ENCODE results near the gene C1GALT1C1.

DNA sequence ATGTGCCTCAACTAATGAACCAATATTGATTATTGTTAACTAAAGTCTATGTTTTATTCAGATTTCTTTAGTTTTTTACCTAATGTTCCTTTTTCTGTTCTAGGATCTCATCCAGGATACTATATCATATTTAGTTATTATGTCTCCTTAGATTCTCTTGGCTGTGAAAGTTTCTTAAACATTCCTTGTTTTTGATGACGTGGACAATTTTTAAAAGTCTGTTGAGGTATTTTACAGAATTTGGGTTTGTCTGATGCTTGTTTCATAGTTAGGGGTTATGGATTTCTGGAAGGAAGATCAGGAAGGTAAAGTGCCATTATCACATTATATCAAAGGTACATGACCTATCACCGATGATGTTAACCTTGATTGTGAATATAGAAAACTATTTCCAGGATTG, 44.2 kb downstream of the C1GALT1C1 start:
- TF ChIP-seq EZH2 (IDR thresholded peaks at IDR 0.05; ENCODE audit: borderline replicate concordance, low read depth, low read length, poor library complexity, severe bottlenecking): no peak
- TF ChIP-seq CTCF (conservative IDR thresholded peaks at IDR 0.05; ENCODE audit: low read depth, low read length): no peak
